ENCODE measurements around the gene ATP5MK. TPM values are rescaled to one million over a fixed set of nuclear protein-coding genes. Genes with fewer than 3 reads are reported as not detected.

Gene ATP5MK
- total RNA-seq = 100 to 1,000 TPM; 106 to 334 (median 120) TPM
- 100 to 1,000 TPM; 339 to 525 TPM for polyA plus RNA-seq
- total RNA-seq = 9.7 reads per million, percentile 35 among the genes with 10 or more reads in this experiment

- Histone ChIP-seq H3K4me1 (ENCODE audit: control insufficient read depth in 2 of 2, insufficient read depth in 2 of 2, low read length in 2 of 2) (peaks cover 25 to 33% of the 10 kb centered on the region in 2 donors), H3K36me3 (ENCODE audit: control insufficient read depth in 2 of 3, insufficient read depth in 3 of 3, low read length in 3 of 3) (peaks cover 6 to 43% (median 14%) of the 10 kb centered on the region in 3 experiments), H3K9me3 (ENCODE audit: control insufficient read depth in 2 of 3, low read length in 3 of 3) (no peaks in the 10 kb centered on the region), H3K4me3 (ENCODE audit: low read length) (peak within 1 kb of the TSS; percentile 91), H3K27ac (ENCODE audit: low read depth, low read length) (peak within 1 kb of the TSS; percentile 87), H3K27me3 (ENCODE audit: control insufficient read depth in 2 of 2, insufficient read depth in 2 of 2, low read length in 2 of 2) (no peaks in the 10 kb centered on the region)
- CTCF ChIA-PET = interaction anchor here (0.6 kb wide), 1 partner anchor 751 kb away, joined by 7 read pairs; no protein-coding TSS in a partner anchor
- H3K4me1 Mint-ChIP-seq = peaks cover 42 to 68% (median 62%) of the 10 kb centered on the region in 7 donors
- no peaks in the 10 kb centered on the region for H3K9me3 Mint-ChIP-seq
- no peaks in the 10 kb centered on the region for H3K27me3 Mint-ChIP-seq
- H3K36me3 Mint-ChIP-seq = peaks cover 0 to 22% (median 9%) of the 10 kb centered on the region in 5 donors
- ATAC-seq = peak; percentile 100
- DNase-seq = peak; percentile 75 to 93 (median 91)
- H3K27ac Mint-ChIP-seq = peak within 1 kb of the TSS; percentile 89 to 97 (median 96)
- POLR2A ChIA-PET = interaction anchor here (0.5 to 3.5 kb wide), 8 partner anchors 9 to 801 kb away, joined by 3 to 24 read pairs (median 3); partner anchors contain the start of genes CNNM2 and TAF5
- intact Hi-C loops (cut with micrococcal nuclease) = loop anchor here (1.0 to 10.0 kb wide), 6 partner anchors 28 to 894 kb away; partner anchors contain the start of genes CNNM2 (in 2 of the 2), PCGF6 (in 2 of the 2), ACTR1A (in 1 of the 2) and BORCS7 (in 1 of the 2)
- peak within 1 kb of the TSS; percentile 91 to 99 (median 99) for H3K4me3 Mint-ChIP-seq
These were observed at the start of gene ATP5MK, which contains the start of gene PDCD11 for GRCh38 chr10:103396067-103396788. ATP5MK (minus strand) TSS chr10:103396475; CDS start chr10:103392457, 4,018 bp downstream. PDCD11 (plus strand) TSS chr10:103396626; CDS start chr10:103398427, 1,801 bp downstream.

DNA sequence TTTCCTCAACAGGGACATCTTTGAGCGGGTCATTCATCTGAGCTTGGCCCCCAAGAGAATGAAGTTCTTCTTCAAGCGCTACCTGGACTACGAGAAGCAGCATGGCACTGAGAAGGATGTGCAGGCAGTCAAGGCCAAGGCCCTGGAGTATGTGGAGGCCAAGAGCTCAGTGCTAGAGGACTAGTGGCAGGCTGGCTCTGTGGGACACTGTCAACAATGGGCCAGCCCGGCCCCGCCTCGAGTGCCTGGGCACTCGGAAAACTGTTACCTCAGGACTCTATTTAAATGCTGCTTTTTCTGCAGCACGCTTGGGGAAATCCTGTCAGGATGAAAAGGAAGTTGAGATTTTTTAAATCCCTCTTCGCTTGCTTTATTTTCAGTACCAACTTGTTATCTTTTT is 49.1 kb upstream of the ATP5MK start:
- peaks cover 6 to 18% of the 10 kb centered on the region in 2 donors for H3K4me1 ChIP-seq (ENCODE audit: control insufficient read depth in 2 of 2, insufficient read depth in 2 of 2, low read length in 2 of 2)
- no peaks in the 10 kb centered on the region for H3K27me3 ChIP-seq (ENCODE audit: control insufficient read depth in 2 of 2, insufficient read depth in 2 of 2, low read length in 2 of 2)
- intact Hi-C loops (cut with micrococcal nuclease) = no loop called here
- no peaks in the 10 kb centered on the region for H3K27me3 Mint-ChIP-seq
- no peak overlapping the region for H3K4me3 ChIP-seq (ENCODE audit: low read length)
- peaks cover 0 to 86% (median 8%) of the 10 kb centered on the region in 3 experiments for H3K36me3 ChIP-seq (ENCODE audit: control insufficient read depth in 2 of 3, insufficient read depth in 3 of 3, low read length in 3 of 3)
- peak overlapping the region in 1 of 9 donors; percentile 43 for H3K27ac Mint-ChIP-seq
- POLR2A ChIA-PET = no interaction called here
- ATAC-seq = no peak
- no peaks in the 10 kb centered on the region for H3K9me3 ChIP-seq (ENCODE audit: control insufficient read depth in 2 of 3, low read length in 3 of 3)
- no peak overlapping the region for H3K4me3 Mint-ChIP-seq
- H3K27ac ChIP-seq (ENCODE audit: low read depth, low read length) = no peak overlapping the region
- no peak for DNase-seq
- CTCF ChIA-PET = no interaction called here
- peaks cover 20 to 37% (median 23%) of the 10 kb centered on the region in 7 donors for H3K4me1 Mint-ChIP-seq
- H3K9me3 Mint-ChIP-seq = peaks cover 0 to 1% (median 0%) of the 10 kb centered on the region in 11 donors
- H3K36me3 Mint-ChIP-seq = peaks cover 9 to 44% (median 16%) of the 10 kb centered on the region in 5 donors

- H3K4me3 ChIP-seq (ENCODE audit: low read length) = no peak overlapping the region
- Mint-ChIP-seq H3K27me3 (no peaks in the 10 kb centered on the region), H3K4me1 (peaks cover 11 to 29% (median 15%) of the 10 kb centered on the region in 7 donors), H3K36me3 (peaks cover 17 to 52% (median 20%) of the 10 kb centered on the region in 5 donors), H3K27ac (no peak overlapping the region), H3K4me3 (no peak overlapping the region), H3K9me3 (peaks cover 0 to 1% (median 0%) of the 10 kb centered on the region in 11 donors)
- no peaks in the 10 kb centered on the region for H3K27me3 ChIP-seq (ENCODE audit: control insufficient read depth in 2 of 2, insufficient read depth in 2 of 2, low read length in 2 of 2)
- POLR2A ChIA-PET = no interaction called here
- no peaks in the 10 kb centered on the region for H3K9me3 ChIP-seq (ENCODE audit: control insufficient read depth in 2 of 3, low read length in 3 of 3)
- CTCF ChIA-PET = no interaction called here
- intact Hi-C loops (cut with micrococcal nuclease) = no loop called here
- H3K27ac ChIP-seq (ENCODE audit: low read depth, low read length) = no peak overlapping the region
- peaks cover 0 to 88% (median 8%) of the 10 kb centered on the region in 3 experiments for H3K36me3 ChIP-seq (ENCODE audit: control insufficient read depth in 2 of 3, insufficient read depth in 3 of 3, low read length in 3 of 3)
- ATAC-seq (no peak), DNase-seq (no peak)
- peaks cover 1 to 9% of the 10 kb centered on the region in 2 donors for H3K4me1 ChIP-seq (ENCODE audit: control insufficient read depth in 2 of 2, insufficient read depth in 2 of 2, low read length in 2 of 2)
These were observed 48.2 kb upstream of the ATP5MK start for GRCh38 chr10:103444478-103444877.

- H3K27me3 ChIP-seq (ENCODE audit: control insufficient read depth in 2 of 2, insufficient read depth in 2 of 2, low read length in 2 of 2) = no peaks in the 10 kb centered on the region
- peaks cover 0 to 91% (median 10%) of the 10 kb centered on the region in 3 experiments for H3K36me3 ChIP-seq (ENCODE audit: control insufficient read depth in 2 of 3, insufficient read depth in 3 of 3, low read length in 3 of 3)
- H3K4me1 ChIP-seq (ENCODE audit: control insufficient read depth in 2 of 2, insufficient read depth in 2 of 2, low read length in 2 of 2) = peaks cover 0 to under 1% of the 10 kb centered on the region in 2 donors
- no peak overlapping the region for H3K4me3 Mint-ChIP-seq
- no peaks in the 10 kb centered on the region for H3K9me3 ChIP-seq (ENCODE audit: control insufficient read depth in 2 of 3, low read length in 3 of 3)
- H3K9me3 Mint-ChIP-seq = peaks cover 0 to 1% (median 0%) of the 10 kb centered on the region in 11 donors
- ChIA-PET CTCF (no interaction called here), POLR2A (interaction anchor here (0.6 kb wide), 1 partner anchor 117 kb away, joined by 4 read pairs; no protein-coding TSS in a partner anchor)
- intact Hi-C loops (cut with micrococcal nuclease) = no loop called here
- H3K4me1 Mint-ChIP-seq = peaks cover 2 to 21% (median 7%) of the 10 kb centered on the region in 7 donors
- no peak overlapping the region for H3K27ac ChIP-seq (ENCODE audit: low read depth, low read length)
- no peak for ATAC-seq
- H3K4me3 ChIP-seq (ENCODE audit: low read length) = no peak overlapping the region
- H3K36me3 Mint-ChIP-seq = peaks cover 18 to 55% (median 20%) of the 10 kb centered on the region in 5 donors
- H3K27ac Mint-ChIP-seq = peak overlapping the region in 4 of 9 donors; percentile 32 to 57 (median 50)
- DNase-seq = no peak
- H3K27me3 Mint-ChIP-seq = no peaks in the 10 kb centered on the region
These were observed 47.4 kb upstream of the ATP5MK start for GRCh38 chr10:103443475-103444185.

DNA sequence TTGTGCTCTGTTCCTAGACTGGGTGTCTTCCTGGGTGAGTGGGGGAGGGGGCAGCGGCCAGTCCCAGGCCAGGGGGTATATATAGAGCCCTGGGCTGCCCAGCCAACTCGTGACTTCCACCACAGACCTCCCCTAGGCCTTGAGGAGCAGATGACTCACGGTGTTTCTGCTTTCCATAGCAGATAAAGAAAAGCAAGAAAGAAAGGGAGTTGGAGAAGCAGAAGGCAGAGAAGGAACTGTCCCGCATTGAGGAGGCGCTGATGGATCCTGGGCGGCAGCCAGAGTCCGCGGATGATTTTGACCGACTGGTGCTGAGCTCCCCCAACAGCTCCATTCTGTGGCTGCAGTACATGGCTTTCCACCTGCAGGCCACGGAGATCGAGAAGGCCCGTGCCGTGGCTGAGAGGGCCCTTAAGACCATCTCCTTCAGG is 45.8 kb upstream of the ATP5MK start:
- H3K9me3 ChIP-seq (ENCODE audit: control insufficient read depth in 2 of 3, low read length in 3 of 3) = no peaks in the 10 kb centered on the region

DNA sequence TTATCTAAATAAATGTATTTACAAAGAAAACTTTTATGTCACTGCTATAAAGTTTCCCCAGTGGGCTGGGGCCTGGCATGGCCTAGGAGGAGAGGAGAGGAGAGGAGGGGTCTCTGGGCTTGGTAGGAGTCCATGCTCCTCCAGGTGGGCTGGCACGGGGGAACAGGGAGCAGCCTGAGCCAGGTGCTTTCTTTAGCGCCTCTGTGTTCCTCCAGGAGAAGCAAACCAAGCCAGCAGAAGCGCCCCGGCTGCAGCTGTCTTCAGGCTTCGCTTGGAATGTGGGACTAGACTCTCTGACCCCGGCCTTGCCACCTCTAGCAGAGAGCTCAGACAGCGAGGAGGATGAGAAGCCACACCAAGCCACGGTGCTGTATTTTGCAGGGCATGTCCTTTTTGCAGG is 45.3 kb upstream of the ATP5MK start:
- POLR2A ChIA-PET = interaction anchor here (1.4 kb wide), 1 partner anchor 10 kb away, joined by 3 read pairs; no protein-coding TSS in a partner anchor
- Histone ChIP-seq H3K36me3 (ENCODE audit: control insufficient read depth in 2 of 3, insufficient read depth in 3 of 3, low read length in 3 of 3) (peaks cover 8 to 95% (median 18%) of the 10 kb centered on the region in 3 experiments), H3K9me3 (ENCODE audit: control insufficient read depth in 2 of 3, low read length in 3 of 3) (no peaks in the 10 kb centered on the region), H3K4me1 (ENCODE audit: control insufficient read depth in 2 of 2, insufficient read depth in 2 of 2, low read length in 2 of 2) (no peaks in the 10 kb centered on the region), H3K27me3 (ENCODE audit: control insufficient read depth in 2 of 2, insufficient read depth in 2 of 2, low read length in 2 of 2) (no peaks in the 10 kb centered on the region), H3K27ac (ENCODE audit: low read depth, low read length) (no peak overlapping the region), H3K4me3 (ENCODE audit: low read length) (no peak overlapping the region)
- CTCF ChIA-PET = no interaction called here
- Mint-ChIP-seq H3K4me3 (no peak overlapping the region), H3K4me1 (peaks cover 0 to 11% (median 0%) of the 10 kb centered on the region in 7 donors), H3K36me3 (peaks cover 17 to 57% (median 26%) of the 10 kb centered on the region in 5 donors), H3K27me3 (no peaks in the 10 kb centered on the region), H3K9me3 (no peaks in the 10 kb centered on the region), H3K27ac (peak overlapping the region in 1 of 9 donors; percentile 67)
- DNase-seq = no peak
- intact Hi-C loops (cut with micrococcal nuclease) = no loop called here
- no peak for ATAC-seq

More for the DNA sequence above, 45.8 kb upstream of the ATP5MK start:
- no peak overlapping the region for H3K4me3 Mint-ChIP-seq
- H3K27me3 ChIP-seq (ENCODE audit: control insufficient read depth in 2 of 2, insufficient read depth in 2 of 2, low read length in 2 of 2) = no peaks in the 10 kb centered on the region
- peak overlapping the region in 1 of 9 donors; percentile 67 for H3K27ac Mint-ChIP-seq
- POLR2A ChIA-PET = interaction anchor here (1.4 kb wide), 1 partner anchor 11 kb away, joined by 3 read pairs; no protein-coding TSS in a partner anchor
- peaks cover 17 to 56% (median 26%) of the 10 kb centered on the region in 5 donors for H3K36me3 Mint-ChIP-seq
- H3K36me3 ChIP-seq (ENCODE audit: control insufficient read depth in 2 of 3, insufficient read depth in 3 of 3, low read length in 3 of 3) = peaks cover 8 to 95% (median 18%) of the 10 kb centered on the region in 3 experiments
- no peaks in the 10 kb centered on the region for H3K4me1 ChIP-seq (ENCODE audit: control insufficient read depth in 2 of 2, insufficient read depth in 2 of 2, low read length in 2 of 2)
- intact Hi-C loops (cut with micrococcal nuclease) = no loop called here
- peaks cover 0 to 14% (median 0%) of the 10 kb centered on the region in 7 donors for H3K4me1 Mint-ChIP-seq
- no peak for ATAC-seq
- DNase-seq = no peak
- no peaks in the 10 kb centered on the region for H3K9me3 Mint-ChIP-seq
- no peaks in the 10 kb centered on the region for H3K27me3 Mint-ChIP-seq
- CTCF ChIA-PET = no interaction called here
- H3K27ac ChIP-seq (ENCODE audit: low read depth, low read length) = no peak overlapping the region
- no peak overlapping the region for H3K4me3 ChIP-seq (ENCODE audit: low read length)
